GM19035 (cell line): Measurements from ENCODE around the gene WFDC1.

Source experiments
- ATAC-seq: cut with Tn5 transposase; IDR thresholded peaks from one replicate; pipeline ENCODE4 v1.9.1; 2021; ENCODE audit not compliant: unreplicated experiment

The WFDC1 gene

GRCh38 chr16:84271866-84272265, 22.8 kb upstream of the WFDC1 start:
- no peak for ATAC-seq

GRCh38 chr16:84272740-84273320, 21.8 kb upstream of the WFDC1 start:
- ATAC-seq, result no peak

- no peak for ATAC-seq
Measured at GRCh38 chr16:84274515-84274914, 20.2 kb upstream of the WFDC1 start.

- ATAC-seq, result no peak
Measured at GRCh38 chr16:84275585-84276151, 19.0 kb upstream of the WFDC1 start.

GRCh38 chr16:84277244-84277823, 17.3 kb upstream of the WFDC1 start:
- ATAC-seq, result no peak

GRCh38 chr16:84278333-84278732, 16.3 kb upstream of the WFDC1 start:
- no peak for ATAC-seq

- no peak for ATAC-seq
Measured at GRCh38 chr16:84278968-84279367, 15.7 kb upstream of the WFDC1 start.

GRCh38 chr16:84279881-84280280, 14.8 kb upstream of the WFDC1 start:
- no peak for ATAC-seq

- no peak for ATAC-seq
Measured at GRCh38 chr16:84281074-84281473, 13.6 kb upstream of the WFDC1 start.

- ATAC-seq, result no peak
Measured at GRCh38 chr16:84282533-84282932, 12.1 kb upstream of the WFDC1 start.

- no peak for ATAC-seq
Measured at GRCh38 chr16:84283314-84284153, 11.1 kb upstream of the WFDC1 start.

GRCh38 chr16:84284154-84284722, 10.4 kb upstream of the WFDC1 start:
- ATAC-seq, result no peak

- ATAC-seq, result no peak
Measured at GRCh38 chr16:84286578-84287240, 8.0 kb upstream of the WFDC1 start.

- ATAC-seq, result no peak
Measured at GRCh38 chr16:84288902-84289301, 5.8 kb upstream of the WFDC1 start.

GRCh38 chr16:84291226-84291625, 3.5 kb upstream of the WFDC1 start:
- no peak for ATAC-seq

- ATAC-seq, result no peak
Measured at GRCh38 chr16:84292011-84292410, 2.7 kb upstream of the WFDC1 start.

- ATAC-seq, result no peak
Measured at GRCh38 chr16:84293406-84293805, 1.3 kb upstream of the WFDC1 start.

- no peak for ATAC-seq
Measured at GRCh38 chr16:84294117-84294516, 561 bp upstream of the WFDC1 start.

GRCh38 chr16:84295203-84295860, 654 bp downstream of the WFDC1 start:
- no peak for ATAC-seq

- ATAC-seq, result no peak
Measured at GRCh38 chr16:84298376-84298899, 3.8 kb downstream of the WFDC1 start.
